Measurements from ENCODE around the gene CLDN7. TPM values are rescaled to one million over a fixed set of nuclear protein-coding genes. Genes with fewer than 3 reads are reported as not detected.

Gene CLDN7
- total RNA-seq, 1 donor from 2014 or later = 0.40 TPM

DNA sequence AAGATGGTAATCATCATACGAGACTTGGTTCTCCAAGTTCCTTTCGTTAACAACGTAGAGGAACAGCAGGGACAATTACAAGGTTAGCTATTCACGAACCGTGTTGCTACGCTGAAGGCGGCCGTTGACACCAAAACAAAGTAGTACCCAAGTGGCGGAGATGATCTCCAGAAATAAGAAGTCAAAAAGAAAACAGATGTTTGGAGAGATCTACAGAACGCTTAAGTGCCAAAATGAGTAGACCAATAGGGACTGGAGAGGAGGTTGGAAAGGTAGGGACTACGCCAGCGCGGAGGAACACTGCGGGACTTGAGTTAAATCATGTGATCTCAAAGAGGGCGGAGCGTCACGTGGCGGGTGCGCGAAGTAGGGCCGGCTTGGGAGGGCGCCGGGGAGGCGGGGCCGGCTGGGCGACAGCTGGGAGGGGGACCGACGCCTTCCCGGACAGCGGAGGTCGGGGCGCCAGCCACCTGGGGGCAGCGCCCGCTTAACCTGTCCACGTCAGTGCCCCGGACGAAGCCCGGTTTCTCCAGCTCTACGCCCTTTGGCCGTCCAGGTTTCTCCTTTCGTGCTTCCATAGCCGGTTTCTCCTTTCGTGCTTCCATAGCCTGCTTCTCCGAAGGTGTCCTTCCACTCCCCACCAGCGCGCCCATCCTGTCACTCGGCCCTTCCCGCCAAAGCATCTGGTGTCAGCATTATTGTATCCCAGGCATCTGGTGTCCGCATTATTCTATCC, 19.4 kb downstream of the CLDN7 start:
- Mint-ChIP-seq H3K9me3 (no peaks in the 10 kb centered on the region), H3K27ac (peak overlapping the region; percentile 91), H3K4me3 (peak overlapping the region; percentile 85), H3K27me3 (no peaks in the 10 kb centered on the region), H3K36me3 (ENCODE audit: low read depth) (peaks cover 46% of the 10 kb centered on the region), H3K4me1 (peaks cover 42% of the 10 kb centered on the region)
- intact Hi-C loops (cut with micrococcal nuclease) = loop anchor here (1.0 to 2.0 kb wide), 2 partner anchors 9 to 72 kb away; partner anchors contain the start of genes ELP5 and GPS2
- DNase-seq = peak; percentile 98

DNA sequence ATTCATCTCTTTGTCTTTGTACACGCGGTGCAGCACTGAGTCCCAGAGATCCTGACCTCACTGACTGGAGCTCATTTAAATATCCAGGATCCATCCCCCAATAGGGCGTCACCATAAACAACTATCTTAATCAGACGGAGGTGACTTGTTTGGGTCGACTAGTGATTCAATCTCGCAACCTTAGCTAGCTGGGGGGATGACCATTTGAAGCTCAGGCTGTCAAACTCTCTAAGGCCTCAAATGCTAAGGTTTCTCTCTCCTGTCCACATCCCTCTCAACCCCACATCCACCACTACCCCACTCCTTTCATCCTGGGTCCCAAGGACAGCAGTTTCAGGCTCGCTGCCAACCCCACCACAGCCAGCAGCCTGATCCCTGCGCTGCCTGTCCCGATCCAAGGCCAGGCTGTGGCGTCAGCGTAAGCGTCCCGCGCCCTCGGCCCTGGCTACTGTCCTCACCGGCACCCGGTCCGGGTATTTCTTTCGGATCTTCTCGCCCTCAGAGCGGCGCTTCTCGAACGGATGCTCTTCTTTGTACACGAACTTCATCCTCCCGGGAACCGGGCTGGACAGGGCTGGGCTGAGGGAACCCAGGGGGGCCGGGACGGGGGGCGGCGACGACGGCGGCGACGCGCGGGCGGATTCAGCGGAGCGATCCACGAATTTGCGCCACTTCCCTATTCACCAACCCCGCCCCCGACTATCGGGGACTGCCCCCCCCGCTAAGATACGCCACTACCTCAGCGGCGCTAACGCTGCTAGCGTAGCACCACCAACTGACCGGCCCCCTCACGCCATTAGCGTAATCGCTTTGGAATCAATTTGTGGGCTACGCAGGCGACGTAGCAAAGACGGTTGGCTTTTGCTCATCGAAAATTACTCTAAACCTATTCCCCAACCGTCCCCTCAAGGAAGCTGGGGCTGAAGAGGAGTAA, 20.2 kb downstream of the CLDN7 start, which contains the start of gene GABARAP:
TSS of gene GABARAP (minus strand) at position 667 of the 934 bp plus-strand sequence. CDS start at position 548, 119 bp downstream.
- Mint-ChIP-seq H3K27me3 (no peaks in the 10 kb centered on the region), H3K4me3 (peak within 1 kb of the TSS; percentile 85), H3K36me3 (ENCODE audit: low read depth) (peaks cover 48% of the 10 kb centered on the region), H3K4me1 (peaks cover 45% of the 10 kb centered on the region), H3K27ac (peak within 1 kb of the TSS; percentile 91), H3K9me3 (no peaks in the 10 kb centered on the region)
- peak; percentile 97 for DNase-seq
- intact Hi-C loops (cut with micrococcal nuclease) = loop anchor here (2.0 kb wide), 1 partner anchor 73 kb away; the partner anchor contains the start of gene GPS2

DNA sequence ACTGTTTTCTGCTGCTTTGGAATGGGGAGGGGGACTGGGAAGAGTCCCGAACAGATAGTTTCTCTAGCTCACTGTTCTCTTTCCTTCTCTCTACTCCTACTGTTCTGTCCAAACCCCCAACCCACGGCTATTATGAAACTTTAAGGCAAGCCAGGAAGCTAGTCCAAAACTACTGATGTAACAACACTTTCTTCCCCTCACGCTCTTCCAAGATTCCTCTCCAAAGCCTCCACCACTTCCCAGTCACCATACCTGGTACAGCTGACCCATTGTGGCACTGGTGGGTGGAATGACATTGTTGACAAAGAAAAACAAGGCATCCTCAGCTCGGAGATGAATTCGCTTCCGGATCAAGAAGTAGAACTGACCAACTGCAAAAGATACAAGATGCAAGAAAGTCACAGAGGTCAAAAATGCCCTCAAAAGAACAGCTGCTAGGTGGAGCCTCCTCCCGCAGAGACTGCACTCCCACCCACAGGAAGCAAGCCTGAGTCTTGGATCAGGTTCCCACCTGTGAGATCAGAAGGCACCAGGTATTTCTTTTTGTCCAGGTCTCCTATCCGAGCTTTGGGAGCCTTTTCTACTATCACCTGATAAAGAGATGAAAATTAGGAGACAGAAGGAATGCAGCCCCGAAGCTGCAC, 21.1 kb downstream of the CLDN7 start:
- H3K36me3 Mint-ChIP-seq (ENCODE audit: low read depth) = peaks cover 47% of the 10 kb centered on the region
- H3K27ac Mint-ChIP-seq = peak overlapping the region; percentile 91
- H3K4me1 Mint-ChIP-seq = peaks cover 43% of the 10 kb centered on the region
- H3K27me3 Mint-ChIP-seq = no peaks in the 10 kb centered on the region
- peak overlapping the region; percentile 85 for H3K4me3 Mint-ChIP-seq
- no peak for DNase-seq
- intact Hi-C loops (cut with micrococcal nuclease) = no loop called here
- H3K9me3 Mint-ChIP-seq = no peaks in the 10 kb centered on the region

DNA sequence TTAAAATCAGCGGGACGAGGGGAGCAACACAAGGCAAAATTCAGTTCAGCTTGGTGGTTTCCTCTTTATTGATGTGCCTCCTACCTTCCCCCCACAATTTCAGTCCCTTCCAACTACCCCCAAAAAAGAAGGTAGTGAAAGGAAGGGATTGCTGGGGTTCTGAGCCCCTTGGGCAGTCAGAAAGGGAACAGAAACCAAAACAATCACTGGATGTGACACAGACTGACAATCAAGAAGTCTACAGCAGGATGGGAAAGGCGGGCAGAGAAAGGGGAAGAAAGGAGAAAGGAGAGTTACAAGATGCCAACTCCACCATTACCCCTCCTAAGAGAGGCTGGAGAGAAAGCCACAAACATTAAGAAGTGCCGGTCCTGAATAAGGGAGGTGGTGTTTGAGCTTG, 21.9 kb downstream of the CLDN7 start:
- Mint-ChIP-seq H3K9me3 (no peaks in the 10 kb centered on the region), H3K27me3 (no peaks in the 10 kb centered on the region), H3K4me3 (peak overlapping the region; percentile 99), H3K27ac (peak overlapping the region; percentile 95), H3K4me1 (peaks cover 50% of the 10 kb centered on the region), H3K36me3 (ENCODE audit: low read depth) (peaks cover 50% of the 10 kb centered on the region)
- intact Hi-C loops (cut with micrococcal nuclease) = no loop called here
- DNase-seq = no peak

DNA sequence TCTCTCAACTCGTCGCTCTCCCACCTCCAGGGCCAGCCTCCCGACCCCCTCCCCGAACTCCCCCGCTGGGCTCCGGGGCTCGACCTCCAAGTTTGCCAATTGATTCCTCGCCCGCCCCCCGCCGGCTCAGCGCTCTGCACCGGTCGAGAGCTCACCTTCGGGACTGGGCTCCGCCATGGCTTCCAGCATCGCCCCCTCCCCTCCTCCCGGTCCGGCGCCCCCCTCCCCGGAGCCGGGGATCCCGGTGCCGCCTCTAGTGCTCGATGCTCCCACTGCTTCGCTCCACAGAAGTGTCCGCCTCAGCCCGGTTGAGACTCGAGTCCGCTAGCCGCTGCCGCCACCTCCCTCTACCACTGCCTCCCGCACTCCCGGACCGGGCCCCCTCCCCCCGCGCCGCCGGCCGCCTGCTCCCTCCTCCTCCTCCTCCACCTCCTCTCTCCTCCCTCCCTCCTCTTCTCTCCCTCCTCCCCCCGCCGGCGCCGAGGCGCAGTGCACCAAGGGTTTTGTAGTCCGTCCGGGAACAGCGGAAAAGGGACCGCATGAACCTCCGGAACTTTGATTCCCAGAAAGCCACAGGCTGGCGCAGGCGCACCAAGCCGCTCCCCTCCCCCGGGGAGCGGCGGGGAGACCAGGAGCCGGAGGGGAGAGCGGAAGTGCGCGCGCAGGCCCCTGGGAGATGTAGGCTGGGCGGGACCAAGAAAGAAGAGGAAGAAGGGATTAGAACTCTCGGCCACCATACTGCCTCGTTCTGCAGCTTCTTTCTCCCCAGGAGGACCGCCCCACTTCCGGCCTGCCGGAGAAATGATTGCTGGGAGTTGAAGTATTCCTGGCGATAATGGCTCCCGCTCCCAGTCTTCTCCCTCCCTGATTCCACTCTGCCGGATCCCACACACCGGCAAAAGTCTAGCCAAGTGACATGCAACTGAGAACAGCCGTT, 22.9 kb downstream of the CLDN7 start, which contains the start of gene PHF23:
TSS of gene PHF23 (minus strand) at position 367 of the 937 bp plus-strand sequence. CDS start at position 189, 178 bp downstream.
- H3K27me3 Mint-ChIP-seq = peaks cover 2% of the 10 kb centered on the region
- DNase-seq = peak; percentile 99
- H3K4me1 Mint-ChIP-seq = peaks cover 59% of the 10 kb centered on the region
- no peaks in the 10 kb centered on the region for H3K9me3 Mint-ChIP-seq
- peak within 1 kb of the TSS; percentile 99 for H3K4me3 Mint-ChIP-seq
- intact Hi-C loops (cut with micrococcal nuclease) = loop anchor here (1.0 to 10.0 kb wide), 5 partner anchors 13 to 915 kb away; partner anchors contain the start of genes EIF5A, ELP5 and PER1
- peaks cover 54% of the 10 kb centered on the region for H3K36me3 Mint-ChIP-seq (ENCODE audit: low read depth)
- peak within 1 kb of the TSS; percentile 95 for H3K27ac Mint-ChIP-seq

DNA sequence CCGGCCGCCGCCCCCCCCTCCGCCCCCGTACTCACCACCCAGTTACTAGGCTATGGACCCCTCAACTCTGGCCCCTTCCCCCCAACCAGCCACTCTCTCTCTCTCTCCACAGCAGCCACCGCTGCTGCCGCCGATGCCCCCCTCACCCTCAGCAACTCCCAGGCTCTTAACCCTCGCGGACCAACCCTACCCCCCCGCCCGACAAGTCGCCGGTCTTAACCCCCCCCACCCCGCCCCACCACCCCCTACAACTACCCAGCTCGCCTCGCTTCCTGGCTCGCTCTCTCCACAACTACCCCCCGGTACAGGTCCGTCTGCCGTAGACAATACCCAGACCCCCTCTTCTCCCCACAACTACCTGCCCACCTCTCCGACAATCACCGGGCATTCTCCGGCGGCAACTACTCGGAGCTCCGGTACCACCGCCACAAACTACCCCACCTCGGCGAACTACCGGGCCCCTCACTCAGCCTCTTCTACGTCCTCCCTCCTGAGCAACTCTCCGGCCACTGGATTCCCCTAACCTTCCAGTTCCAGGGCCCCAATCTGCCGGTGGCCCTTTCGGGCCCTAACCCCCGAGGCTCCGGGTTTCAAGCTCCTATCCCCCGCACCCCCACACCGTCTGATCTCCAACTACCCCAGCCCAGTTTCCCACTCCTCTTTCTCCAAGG, 23.7 kb downstream of the CLDN7 start:
- Mint-ChIP-seq H3K4me1 (peaks cover 62% of the 10 kb centered on the region), H3K9me3 (no peaks in the 10 kb centered on the region), H3K27ac (peak overlapping the region; percentile 95), H3K36me3 (ENCODE audit: low read depth) (peaks cover 53% of the 10 kb centered on the region), H3K27me3 (peaks cover 2% of the 10 kb centered on the region), H3K4me3 (peak overlapping the region; percentile 99)
- intact Hi-C loops (cut with micrococcal nuclease) = loop anchor here (1.0 to 10.0 kb wide), 5 partner anchors 14 to 916 kb away; partner anchors contain the start of genes EIF5A, ELP5 and PER1
- DNase-seq = peak; percentile 76

DNA sequence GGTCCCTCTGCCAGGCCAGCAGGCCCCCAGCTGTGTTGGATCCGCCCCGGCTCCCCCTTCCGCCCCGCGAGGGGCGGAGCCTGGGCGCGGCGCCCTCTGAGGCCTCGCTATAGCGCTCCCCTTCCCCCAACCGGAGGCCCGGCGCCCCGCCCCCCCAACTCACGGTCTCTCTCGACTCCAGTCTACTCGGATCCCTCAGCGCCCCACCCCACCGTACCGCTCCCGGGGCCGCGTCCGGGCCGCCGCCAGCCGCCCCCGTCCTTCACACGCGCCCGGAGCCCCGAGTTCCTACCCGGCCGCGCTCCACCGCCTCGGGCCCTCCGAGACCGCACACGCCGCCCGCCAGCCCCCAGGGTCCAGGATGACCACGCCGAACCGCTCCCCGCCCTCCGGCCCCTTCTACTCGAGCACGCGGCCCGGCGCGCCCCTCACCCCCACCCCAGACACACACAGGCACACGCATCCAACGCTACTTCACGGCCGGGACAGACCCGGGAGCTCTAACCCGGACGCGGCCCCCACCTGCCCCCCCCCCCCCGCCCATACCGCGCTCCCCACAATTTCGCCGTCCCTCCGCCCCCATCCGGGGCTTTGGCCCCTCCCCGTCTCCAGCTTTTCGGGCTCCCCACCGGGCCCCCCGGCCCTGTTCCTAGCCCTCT, 24.4 kb downstream of the CLDN7 start:
- intact Hi-C loops (cut with micrococcal nuclease) = loop anchor here (10.0 kb wide), 2 partner anchors 607 to 917 kb away; partner anchors contain the start of gene PER1
- peak overlapping the region; percentile 99 for H3K4me3 Mint-ChIP-seq
- H3K27ac Mint-ChIP-seq = peak overlapping the region; percentile 95
- peaks cover 49% of the 10 kb centered on the region for H3K36me3 Mint-ChIP-seq (ENCODE audit: low read depth)
- H3K9me3 Mint-ChIP-seq = no peaks in the 10 kb centered on the region
- H3K27me3 Mint-ChIP-seq = peaks cover 2% of the 10 kb centered on the region
- peak; percentile 94 for DNase-seq
- peaks cover 63% of the 10 kb centered on the region for H3K4me1 Mint-ChIP-seq

DNA sequence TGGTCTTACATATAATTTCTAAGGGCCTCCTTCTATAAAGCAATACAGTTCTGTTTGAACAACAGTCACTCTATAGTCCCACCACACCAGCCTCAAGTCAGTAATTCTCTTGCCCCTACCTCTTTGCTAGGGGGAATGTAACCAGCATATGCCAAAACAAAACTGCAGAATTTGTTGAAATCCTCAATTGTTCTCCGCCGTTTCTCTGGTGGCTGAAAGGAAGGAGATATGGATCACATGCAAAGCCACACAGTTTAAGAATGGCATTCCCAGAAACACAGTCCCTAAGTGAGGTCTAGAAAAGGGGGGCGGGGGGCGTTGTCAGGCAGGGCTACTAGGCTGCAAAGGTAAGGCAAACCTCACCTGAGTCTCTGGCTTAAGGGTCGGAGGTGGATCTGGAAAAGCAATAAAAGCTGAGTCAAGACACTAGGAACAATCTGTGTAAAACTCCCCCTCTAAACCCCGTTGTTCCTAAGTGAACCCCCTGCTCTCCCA, 25.0 kb downstream of the CLDN7 start:
- H3K27ac Mint-ChIP-seq = peak overlapping the region; percentile 95
- peaks cover 2% of the 10 kb centered on the region for H3K27me3 Mint-ChIP-seq
- DNase-seq = no peak
- intact Hi-C loops (cut with micrococcal nuclease) = loop anchor here (10.0 kb wide), 2 partner anchors 607 to 917 kb away; partner anchors contain the start of gene PER1
- peaks cover 49% of the 10 kb centered on the region for H3K36me3 Mint-ChIP-seq (ENCODE audit: low read depth)
- H3K9me3 Mint-ChIP-seq = no peaks in the 10 kb centered on the region
- H3K4me3 Mint-ChIP-seq = peak overlapping the region; percentile 99
- H3K4me1 Mint-ChIP-seq = peaks cover 64% of the 10 kb centered on the region

DNA sequence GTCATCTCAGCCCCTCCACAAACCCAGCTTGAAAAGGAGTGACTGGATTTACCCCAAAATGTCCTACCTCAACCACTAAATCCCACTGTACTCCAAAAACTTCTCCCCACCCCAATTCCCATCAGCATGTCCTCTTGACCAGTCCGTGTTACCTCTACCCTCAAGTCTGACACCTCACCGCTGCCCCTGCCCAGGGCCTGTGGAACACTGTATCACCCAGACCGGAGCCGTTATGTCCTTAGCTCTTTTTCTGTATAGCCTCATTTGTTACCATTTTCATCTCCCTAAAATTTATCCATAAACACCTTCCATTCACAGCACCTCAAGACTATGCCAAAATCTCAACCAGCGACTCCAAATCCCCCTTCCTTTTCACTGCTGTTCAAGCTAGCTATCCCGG, 25.5 kb downstream of the CLDN7 start:
- H3K36me3 Mint-ChIP-seq (ENCODE audit: low read depth) = peaks cover 52% of the 10 kb centered on the region

DNA sequence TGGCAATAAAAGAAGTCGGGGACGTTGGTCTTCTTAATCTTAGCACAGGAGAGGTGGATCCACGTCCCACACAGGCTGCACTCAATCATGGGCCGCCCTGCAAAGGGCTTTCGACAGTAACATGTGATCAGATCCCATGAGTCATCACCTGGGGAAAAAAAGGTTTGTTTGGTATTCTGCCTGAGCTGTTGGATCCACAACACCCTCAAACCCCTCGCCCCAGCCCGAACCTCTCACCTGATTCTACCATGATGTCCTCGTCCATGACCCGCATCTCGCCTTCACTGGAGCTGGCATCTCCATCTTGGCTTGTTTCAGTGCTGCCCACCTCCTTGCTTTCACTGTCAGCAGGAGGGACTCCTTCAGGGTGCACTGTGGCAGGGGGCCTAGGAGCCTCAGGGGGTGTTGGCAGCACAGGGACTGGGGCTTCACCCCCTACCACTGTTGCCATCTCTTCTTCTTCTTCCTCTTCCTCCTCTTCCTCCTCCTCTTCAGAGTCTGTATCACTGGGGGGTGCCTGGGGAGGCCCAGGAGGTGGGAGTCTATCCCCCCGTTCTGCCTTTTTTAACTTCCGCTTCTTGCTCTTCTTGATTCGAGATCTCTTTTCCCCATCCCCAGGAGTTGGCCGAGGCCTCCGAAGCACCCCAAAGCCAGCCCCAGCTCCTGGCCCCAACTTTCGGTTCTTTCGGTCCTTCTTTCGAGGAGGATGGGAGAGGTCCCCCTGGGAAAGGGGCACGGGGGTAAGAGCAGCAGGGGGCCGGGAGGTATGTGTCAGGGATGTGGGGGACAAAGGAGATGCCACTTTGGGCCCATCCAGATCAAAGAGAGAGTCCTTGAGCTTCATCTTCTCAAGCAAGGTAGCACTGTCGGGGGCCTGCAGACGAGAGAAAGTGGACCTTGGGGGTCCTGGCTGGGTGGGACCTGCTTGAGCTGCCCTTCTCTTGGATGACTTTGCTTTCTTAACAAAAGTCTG, 26.3 kb downstream of the CLDN7 start:
- Mint-ChIP-seq H3K4me1 (peaks cover 57% of the 10 kb centered on the region), H3K4me3 (peak overlapping the region; percentile 37), H3K27me3 (peaks cover 2% of the 10 kb centered on the region), H3K27ac (peak overlapping the region; percentile 94), H3K36me3 (ENCODE audit: low read depth) (peaks cover 49% of the 10 kb centered on the region), H3K9me3 (no peaks in the 10 kb centered on the region)
- intact Hi-C loops (cut with micrococcal nuclease) = loop anchor here (10.0 kb wide), 2 partner anchors 609 to 919 kb away; partner anchors contain the start of gene PER1
- peak; percentile 67 for DNase-seq

More for the DNA sequence above, 25.5 kb downstream of the CLDN7 start:
- no peaks in the 10 kb centered on the region for H3K9me3 Mint-ChIP-seq
- no peak for DNase-seq
- peak overlapping the region; percentile 99 for H3K4me3 Mint-ChIP-seq
- peak overlapping the region; percentile 95 for H3K27ac Mint-ChIP-seq
- peaks cover 2% of the 10 kb centered on the region for H3K27me3 Mint-ChIP-seq
- intact Hi-C loops (cut with micrococcal nuclease) = loop anchor here (10.0 kb wide), 2 partner anchors 608 to 918 kb away; partner anchors contain the start of gene PER1
- peaks cover 65% of the 10 kb centered on the region for H3K4me1 Mint-ChIP-seq
